Adipocyte (in vitro differentiated cells): ENCODE results near the gene ARL4A.
"Not testable (repeated sequence)": the region's sequence is repeated elsewhere in the genome, so short reads cannot be mapped to it uniquely, and the experiment has no call there.

Experiments
- DNase-seq: peaks from one replicate; pipeline ENCODE4 v3.0.0-alpha.2; 2015; ENCODE audit warnings: low read depth
- H3K27me3 ChIP-seq: replicated peaks from 2 replicates; pipeline ENCODE4 v1.7.0; 2013; ENCODE audit warnings: mild to moderate bottlenecking, low read length, moderate library complexity; ENCODE audit not compliant: control insufficient read depth, insufficient read depth
- H3K36me3 ChIP-seq: 2 replicates; pipeline ENCODE4 v1.7.0; 2013; ENCODE audit warnings: low read length, mild to moderate bottlenecking, moderate library complexity; ENCODE audit not compliant: control insufficient read depth, insufficient read depth, severe bottlenecking
- H3K4me1 ChIP-seq: 2 replicates; pipeline ENCODE4 v1.7.0; 2013; ENCODE audit warnings: mild to moderate bottlenecking, low read length, moderate library complexity; ENCODE audit not compliant: control insufficient read depth, insufficient read depth
- H3K4me3 ChIP-seq: 2 replicates; pipeline ENCODE4 v1.7.0; 2013; ENCODE audit warnings: mild to moderate bottlenecking, low read length, moderate library complexity
- H3K9ac ChIP-seq: 2 replicates; pipeline ENCODE4 v1.7.0; 2013; ENCODE audit warnings: mild to moderate bottlenecking, low read length, moderate library complexity
- H3K9me3 ChIP-seq: 2 replicates; pipeline ENCODE4 v1.7.0; 2013; ENCODE audit warnings: mild to moderate bottlenecking, low read length, moderate library complexity; ENCODE audit not compliant: control insufficient read depth

Gene ARL4A

DNA sequence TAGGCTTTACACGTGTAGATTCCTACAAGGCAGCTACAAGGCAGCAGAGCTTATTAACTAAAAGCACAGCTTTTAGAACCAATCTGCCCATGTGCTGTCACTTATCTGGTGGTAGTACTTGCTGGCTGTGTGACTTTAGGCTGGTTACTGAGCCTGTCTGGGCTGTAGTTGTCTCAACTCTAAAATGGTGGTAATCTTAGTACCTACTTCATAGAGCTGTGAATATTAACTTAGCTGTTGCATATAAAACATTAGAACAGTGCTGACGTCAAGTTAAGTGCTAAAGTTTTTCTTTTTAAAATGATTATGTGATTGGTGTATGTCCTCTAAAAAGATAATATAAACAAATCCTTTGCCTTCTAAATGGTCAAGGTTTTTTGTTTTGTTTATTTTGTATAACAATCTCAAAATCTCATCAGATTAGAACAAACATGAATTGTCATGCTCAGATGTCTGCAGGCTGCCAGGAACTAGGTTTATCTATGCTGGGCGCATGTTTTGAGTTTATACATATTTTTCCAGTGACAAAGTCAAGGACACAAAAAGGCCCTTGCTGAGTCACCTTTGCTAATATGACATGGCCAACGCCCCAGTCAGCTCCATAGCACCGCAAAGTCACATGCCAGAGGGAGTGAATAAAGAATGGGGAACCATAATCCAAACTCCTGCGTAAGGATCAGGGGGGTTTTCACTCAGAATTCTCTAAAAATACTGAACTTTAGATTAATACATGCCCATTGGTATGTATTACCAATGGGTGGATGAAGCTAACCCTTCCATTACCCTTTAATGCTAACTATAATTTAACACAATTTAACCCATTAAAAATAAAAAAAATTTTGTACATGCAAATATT, 39.8 kb upstream of the ARL4A start:
- no peak overlapping the region for H3K4me3 ChIP-seq
- no peaks in the 10 kb centered on the region for H3K9me3 ChIP-seq
- peak; percentile 75 for DNase-seq
- H3K27me3 ChIP-seq: no peaks in the 10 kb centered on the region
- H3K4me1 ChIP-seq: no peaks in the 10 kb centered on the region
- H3K36me3 ChIP-seq: no peaks in the 10 kb centered on the region
- H3K9ac ChIP-seq: no peak overlapping the region

DNA sequence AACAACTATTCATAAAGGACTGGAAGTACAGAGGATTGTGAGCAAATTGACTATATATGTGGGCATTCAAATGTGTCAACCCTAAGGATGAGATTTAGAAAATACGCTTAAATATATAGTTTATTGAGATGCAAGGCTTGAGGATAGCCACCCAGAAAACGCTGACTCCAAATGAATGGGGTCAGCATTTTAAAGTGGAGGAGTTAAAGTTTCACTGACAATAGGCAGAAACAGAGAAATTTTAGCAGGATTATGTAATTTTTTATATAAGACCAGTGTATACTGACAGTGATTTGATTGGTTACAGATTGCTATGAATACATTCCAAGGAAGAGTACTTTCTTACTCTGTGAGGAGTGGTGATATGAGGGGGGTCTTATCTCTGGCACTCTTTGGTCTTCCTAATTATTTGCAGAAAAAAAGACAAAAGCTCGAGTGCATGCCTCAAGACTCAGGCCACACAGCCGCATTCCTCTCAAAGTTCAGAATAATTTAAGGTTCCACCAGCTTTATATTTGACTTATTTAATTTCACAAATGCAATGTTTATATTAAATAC, 38.6 kb upstream of the ARL4A start:
- no peak overlapping the region for H3K4me3 ChIP-seq
- no peaks in the 10 kb centered on the region for H3K36me3 ChIP-seq
- peaks cover 6% of the 10 kb centered on the region for H3K4me1 ChIP-seq
- H3K27me3 ChIP-seq: no peaks in the 10 kb centered on the region
- H3K9me3 ChIP-seq: no peaks in the 10 kb centered on the region
- no peak overlapping the region for H3K9ac ChIP-seq
- DNase-seq: no peak

DNA sequence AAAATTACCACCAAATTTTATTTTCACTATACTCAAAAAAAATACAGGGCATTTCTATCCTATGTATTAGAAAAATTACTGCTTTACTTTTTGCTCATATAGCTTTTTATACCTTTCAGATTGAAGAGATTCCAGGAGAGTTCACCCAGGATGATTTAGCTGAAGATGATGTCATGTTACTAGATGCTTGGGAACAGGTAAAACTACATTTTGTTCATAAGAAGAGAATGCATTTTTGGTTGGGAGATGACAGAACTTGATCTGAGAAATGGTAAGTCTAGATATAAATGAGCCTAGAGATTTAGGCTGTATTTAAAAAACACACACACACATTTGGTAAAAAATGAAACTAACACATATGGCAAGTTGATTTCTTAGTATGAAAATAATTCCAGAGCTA, 38.1 kb upstream of the ARL4A start:
- H3K4me1 ChIP-seq: peaks cover 6% of the 10 kb centered on the region
- DNase-seq: no peak
- H3K9ac ChIP-seq: no peak overlapping the region
- no peak overlapping the region for H3K4me3 ChIP-seq
- no peaks in the 10 kb centered on the region for H3K9me3 ChIP-seq
- H3K36me3 ChIP-seq: no peaks in the 10 kb centered on the region
- no peaks in the 10 kb centered on the region for H3K27me3 ChIP-seq

DNA sequence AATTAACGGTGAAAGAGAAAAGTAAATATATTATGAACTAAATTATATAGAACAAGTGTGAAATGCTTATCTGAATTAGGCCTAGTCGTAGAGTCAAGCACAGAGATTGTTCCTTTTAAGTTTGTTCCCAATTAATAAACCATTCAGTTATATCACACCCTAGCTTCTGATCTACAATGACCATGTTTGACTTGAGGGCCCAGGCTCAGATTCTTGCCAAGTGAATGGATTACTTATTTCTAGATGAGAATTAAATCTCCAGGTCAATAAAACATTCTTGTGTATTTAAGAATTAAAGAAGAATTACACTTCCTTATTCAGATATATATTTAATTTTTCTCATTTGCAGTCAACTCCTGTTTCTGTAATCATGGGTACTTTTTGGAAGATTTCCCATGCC, 37.4 kb upstream of the ARL4A start:
- H3K27me3 ChIP-seq: no peaks in the 10 kb centered on the region
- H3K9me3 ChIP-seq: no peaks in the 10 kb centered on the region
- DNase-seq: no peak
- H3K4me3 ChIP-seq: no peak overlapping the region
- peaks cover 6% of the 10 kb centered on the region for H3K4me1 ChIP-seq
- no peaks in the 10 kb centered on the region for H3K36me3 ChIP-seq
- H3K9ac ChIP-seq: no peak overlapping the region

DNA sequence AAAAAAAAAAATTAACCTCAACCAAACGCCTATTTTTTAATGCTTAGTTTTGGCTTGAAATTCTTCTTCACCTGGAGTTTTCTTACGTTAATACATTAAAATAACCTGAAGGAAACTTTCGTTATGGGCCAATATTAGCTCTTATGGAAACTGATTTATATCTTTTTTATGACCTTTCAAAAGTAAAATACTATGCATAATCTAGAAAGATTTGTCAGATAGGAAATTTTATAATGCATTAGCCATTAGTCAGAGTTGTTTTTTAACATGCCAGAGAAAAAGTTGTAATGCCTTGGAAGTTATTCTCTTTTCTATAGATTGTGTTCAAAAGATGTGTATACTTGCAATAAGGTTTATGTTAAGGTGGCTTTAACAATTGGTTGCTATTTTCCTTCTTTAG, 34.3 kb upstream of the ARL4A start:
- Histone ChIP-seq H3K9me3 (no peaks in the 10 kb centered on the region), H3K27me3 (no peaks in the 10 kb centered on the region), H3K9ac (no peak overlapping the region), H3K4me3 (no peak overlapping the region), H3K4me1 (peaks cover 6% of the 10 kb centered on the region), H3K36me3 (no peaks in the 10 kb centered on the region)
- DNase-seq: no peak

DNA sequence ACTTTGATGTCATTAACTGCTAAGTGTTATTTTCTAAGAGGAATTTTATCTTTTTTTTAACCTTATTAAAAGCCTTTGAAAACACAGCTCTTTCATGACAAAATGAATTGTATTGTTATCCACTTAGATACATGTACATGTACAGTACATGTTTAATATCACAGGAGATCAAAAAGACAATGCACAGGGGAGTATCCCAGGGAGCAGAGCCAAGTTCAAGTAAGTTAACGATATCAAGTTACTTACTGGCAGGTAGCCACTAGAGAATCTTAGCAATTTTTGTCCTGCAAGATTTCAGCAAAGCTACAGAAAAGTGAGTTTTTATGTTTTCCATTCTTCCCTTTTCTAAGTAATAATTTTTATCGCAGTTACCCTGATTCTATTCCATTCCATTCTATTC, 33.9 kb upstream of the ARL4A start:
- Histone ChIP-seq H3K4me3 (no peak overlapping the region), H3K27me3 (no peaks in the 10 kb centered on the region), H3K4me1 (peaks cover 6% of the 10 kb centered on the region), H3K9ac (no peak overlapping the region), H3K36me3 (no peaks in the 10 kb centered on the region), H3K9me3 (no peaks in the 10 kb centered on the region)
- DNase-seq: peak; percentile 41

DNA sequence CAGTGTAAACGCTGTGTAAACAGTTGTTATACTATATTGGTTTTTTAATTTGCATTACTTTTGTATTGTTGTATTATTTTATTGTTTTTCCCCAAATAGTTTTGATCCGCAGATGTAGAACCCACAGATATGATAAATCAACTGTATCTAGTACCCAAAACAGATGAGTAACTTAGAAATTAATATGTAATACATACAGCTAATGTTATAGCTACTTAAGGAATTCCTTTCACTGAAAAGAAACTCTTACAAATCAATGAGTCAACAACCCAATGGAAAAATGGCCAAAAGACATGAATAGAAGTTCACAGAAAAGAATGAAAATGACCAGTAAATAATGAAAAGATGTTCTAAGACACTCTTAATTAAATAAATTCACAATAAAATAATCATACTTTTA, 32.3 kb upstream of the ARL4A start:
- H3K4me3 ChIP-seq: no peak overlapping the region
- H3K27me3 ChIP-seq: no peaks in the 10 kb centered on the region
- no peaks in the 10 kb centered on the region for H3K9me3 ChIP-seq
- H3K36me3 ChIP-seq: no peaks in the 10 kb centered on the region
- H3K9ac ChIP-seq: no peak overlapping the region
- H3K4me1 ChIP-seq: peaks cover 6% of the 10 kb centered on the region
- DNase-seq: no peak

DNA sequence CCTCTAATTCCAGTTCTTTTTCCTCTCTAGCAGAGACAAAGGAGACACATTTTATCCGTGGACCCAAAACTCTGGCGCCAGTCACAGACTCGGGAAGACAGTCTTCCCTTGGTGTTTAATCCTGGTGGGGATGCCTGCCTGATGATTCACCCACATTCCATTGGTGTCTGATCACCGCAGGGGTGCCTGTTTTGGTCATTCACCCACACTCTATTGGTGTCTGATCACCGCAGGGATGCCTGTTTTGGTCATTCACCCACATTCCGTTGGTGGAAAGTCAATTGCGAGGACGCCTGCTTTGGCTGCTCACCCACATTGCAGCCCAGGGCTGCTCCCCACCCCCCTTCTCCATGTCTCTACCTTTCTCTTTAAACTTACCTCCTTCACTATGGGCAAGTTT, 27.0 kb upstream of the ARL4A start:
- not testable (repeated sequence) for H3K4me3 ChIP-seq, H3K9me3 ChIP-seq, H3K36me3 ChIP-seq, H3K27me3 ChIP-seq, H3K4me1 ChIP-seq, H3K9ac ChIP-seq
- peak; percentile 49 for DNase-seq

DNA sequence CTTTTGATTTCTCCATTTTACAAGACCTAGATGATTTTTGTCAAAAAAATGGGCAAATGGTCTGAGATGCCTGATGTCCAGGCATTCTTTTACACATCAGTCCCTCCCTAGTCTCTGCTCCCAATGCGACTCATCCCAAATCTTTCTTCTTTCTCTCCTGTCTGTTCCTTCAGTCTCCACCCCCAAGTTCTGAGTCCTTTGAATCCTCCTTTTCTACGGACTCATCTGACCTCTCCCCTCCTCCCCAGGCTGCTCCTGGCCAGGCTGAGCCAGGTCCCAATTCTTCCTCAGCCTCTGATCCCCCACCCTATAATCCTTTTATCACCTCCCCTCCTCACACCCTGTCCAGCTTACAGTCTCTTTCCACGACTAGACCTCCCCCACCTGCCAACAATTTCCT, 26.4 kb upstream of the ARL4A start:
- H3K9ac ChIP-seq, H3K9me3 ChIP-seq, H3K27me3 ChIP-seq, H3K36me3 ChIP-seq, H3K4me1 ChIP-seq, DNase-seq, H3K4me3 ChIP-seq: not testable (repeated sequence)

DNA sequence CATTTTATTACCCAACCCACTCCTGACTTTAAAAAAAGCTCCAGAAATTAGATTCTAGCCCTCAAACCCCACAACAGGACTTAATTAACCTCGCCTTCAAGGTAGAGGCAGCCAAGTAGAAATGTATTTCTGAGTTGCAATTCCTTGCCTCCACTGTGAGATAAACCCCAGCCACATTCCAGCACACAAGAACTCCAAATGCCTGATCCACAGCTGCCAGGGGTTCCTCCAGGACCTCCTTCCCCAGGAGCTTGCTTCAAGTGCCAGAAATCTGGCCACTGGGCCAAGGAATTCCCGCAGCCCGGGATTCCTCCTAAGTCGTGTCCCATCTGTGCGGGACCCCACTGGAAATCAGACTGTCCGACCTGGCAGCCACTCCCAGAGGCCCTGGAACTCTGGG, 25.9 kb upstream of the ARL4A start:
- no peaks in the 10 kb centered on the region for H3K36me3 ChIP-seq
- no peaks in the 10 kb centered on the region for H3K27me3 ChIP-seq
- no peak for DNase-seq

DNA sequence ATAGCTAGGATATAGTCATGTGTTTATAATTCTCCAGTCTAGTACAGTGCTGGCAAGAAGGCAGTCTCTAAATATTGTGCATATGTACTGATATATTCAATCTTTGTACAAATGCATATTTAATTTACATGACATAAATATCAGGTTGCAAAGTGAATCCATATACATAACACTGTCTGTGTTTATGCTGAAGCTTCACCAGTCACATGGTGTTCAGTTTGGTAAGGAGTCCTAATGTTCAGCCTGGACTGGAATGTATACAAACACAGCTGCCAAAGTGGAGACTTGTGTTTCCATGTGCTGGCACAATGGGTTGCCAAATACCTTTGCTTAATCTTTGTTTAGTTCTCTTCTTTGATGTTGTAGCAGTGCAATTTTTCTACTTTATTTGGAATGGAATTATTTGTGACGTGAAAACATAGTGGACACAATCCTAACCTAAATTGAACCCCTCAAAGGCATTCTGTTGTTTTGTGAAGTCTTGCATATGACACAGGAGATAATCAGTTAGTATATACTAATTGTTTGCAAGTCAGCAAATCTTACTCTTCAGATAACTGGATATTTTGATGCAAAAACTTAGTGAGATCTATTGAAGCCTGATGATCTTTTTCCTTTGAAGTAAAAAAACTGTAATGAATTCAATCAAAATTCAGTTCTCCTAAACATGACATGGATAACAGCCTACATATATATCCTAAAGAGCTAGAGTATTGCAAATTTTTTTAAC, 17.3 kb upstream of the ARL4A start:
- DNase-seq: peak; percentile 90

More for the DNA sequence above, 25.9 kb upstream of the ARL4A start:
- Histone ChIP-seq H3K4me1 (no peaks in the 10 kb centered on the region), H3K9ac (no peak overlapping the region), H3K9me3 (no peaks in the 10 kb centered on the region), H3K4me3 (no peak overlapping the region)

More for the DNA sequence above, 17.3 kb upstream of the ARL4A start:
- Histone ChIP-seq H3K4me3 (no peak overlapping the region), H3K27me3 (no peaks in the 10 kb centered on the region), H3K9ac (no peak overlapping the region), H3K36me3 (no peaks in the 10 kb centered on the region), H3K9me3 (no peaks in the 10 kb centered on the region), H3K4me1 (no peaks in the 10 kb centered on the region)
